Measurements from ENCODE around the gene SF3A1.

- no peak for TF ChIP-seq CTCF (IDR thresholded peaks at IDR 0.05; ENCODE audit: poor library complexity, severe bottlenecking)
- TF ChIP-seq, protein P1, sequence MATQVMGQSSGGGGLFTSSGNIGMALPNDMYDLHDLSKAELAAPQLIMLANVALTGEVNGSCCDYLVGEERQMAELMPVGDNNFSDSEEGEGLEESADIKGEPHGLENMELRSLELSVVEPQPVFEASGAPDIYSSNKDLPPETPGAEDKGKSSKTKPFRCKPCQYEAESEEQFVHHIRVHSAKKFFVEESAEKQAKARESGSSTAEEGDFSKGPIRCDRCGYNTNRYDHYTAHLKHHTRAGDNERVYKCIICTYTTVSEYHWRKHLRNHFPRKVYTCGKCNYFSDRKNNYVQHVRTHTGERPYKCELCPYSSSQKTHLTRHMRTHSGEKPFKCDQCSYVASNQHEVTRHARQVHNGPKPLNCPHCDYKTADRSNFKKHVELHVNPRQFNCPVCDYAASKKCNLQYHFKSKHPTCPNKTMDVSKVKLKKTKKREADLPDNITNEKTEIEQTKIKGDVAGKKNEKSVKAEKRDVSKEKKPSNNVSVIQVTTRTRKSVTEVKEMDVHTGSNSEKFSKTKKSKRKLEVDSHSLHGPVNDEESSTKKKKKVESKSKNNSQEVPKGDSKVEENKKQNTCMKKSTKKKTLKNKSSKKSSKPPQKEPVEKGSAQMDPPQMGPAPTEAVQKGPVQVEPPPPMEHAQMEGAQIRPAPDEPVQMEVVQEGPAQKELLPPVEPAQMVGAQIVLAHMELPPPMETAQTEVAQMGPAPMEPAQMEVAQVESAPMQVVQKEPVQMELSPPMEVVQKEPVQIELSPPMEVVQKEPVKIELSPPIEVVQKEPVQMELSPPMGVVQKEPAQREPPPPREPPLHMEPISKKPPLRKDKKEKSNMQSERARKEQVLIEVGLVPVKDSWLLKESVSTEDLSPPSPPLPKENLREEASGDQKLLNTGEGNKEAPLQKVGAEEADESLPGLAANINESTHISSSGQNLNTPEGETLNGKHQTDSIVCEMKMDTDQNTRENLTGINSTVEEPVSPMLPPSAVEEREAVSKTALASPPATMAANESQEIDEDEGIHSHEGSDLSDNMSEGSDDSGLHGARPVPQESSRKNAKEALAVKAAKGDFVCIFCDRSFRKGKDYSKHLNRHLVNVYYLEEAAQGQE (IDR thresholded peaks at IDR 0.05; ENCODE audit: borderline replicate concordance): no peak
- no peak for TF ChIP-seq EZH2 (IDR thresholded peaks at IDR 0.05; ENCODE audit: borderline replicate concordance, insufficient read depth, low read length, poor library complexity, severe bottlenecking)
These were observed 19.8 kb downstream of the SF3A1 start for GRCh38 chr22:30336752-30337460.
